SKM-1 (cell line): ENCODE data around the gene DUSP6.
A peak's percentile ranks its signal among the peaks of the same experiment; 100 is the strongest.

Experiments used
- DNase-seq: peaks from one replicate; lab custom pipeline; 2025; ENCODE audit not compliant: unreplicated experiment; lab: John Stamatoyannopoulos, UW

DUSP6 gene, protein sequence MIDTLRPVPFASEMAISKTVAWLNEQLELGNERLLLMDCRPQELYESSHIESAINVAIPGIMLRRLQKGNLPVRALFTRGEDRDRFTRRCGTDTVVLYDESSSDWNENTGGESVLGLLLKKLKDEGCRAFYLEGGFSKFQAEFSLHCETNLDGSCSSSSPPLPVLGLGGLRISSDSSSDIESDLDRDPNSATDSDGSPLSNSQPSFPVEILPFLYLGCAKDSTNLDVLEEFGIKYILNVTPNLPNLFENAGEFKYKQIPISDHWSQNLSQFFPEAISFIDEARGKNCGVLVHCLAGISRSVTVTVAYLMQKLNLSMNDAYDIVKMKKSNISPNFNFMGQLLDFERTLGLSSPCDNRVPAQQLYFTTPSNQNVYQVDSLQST

GRCh38 chr12:89352492-89353187, at the start of gene DUSP6:
Gene DUSP6, minus strand, starts transcription at chr12:89352501. Its CDS starts 462 bp downstream, at chr12:89352039.
- DNase-seq: no peak

GRCh38 chr12:89401433-89402058, 49.2 kb upstream of the DUSP6 start:
- DNase-seq: no peak

DNA sequence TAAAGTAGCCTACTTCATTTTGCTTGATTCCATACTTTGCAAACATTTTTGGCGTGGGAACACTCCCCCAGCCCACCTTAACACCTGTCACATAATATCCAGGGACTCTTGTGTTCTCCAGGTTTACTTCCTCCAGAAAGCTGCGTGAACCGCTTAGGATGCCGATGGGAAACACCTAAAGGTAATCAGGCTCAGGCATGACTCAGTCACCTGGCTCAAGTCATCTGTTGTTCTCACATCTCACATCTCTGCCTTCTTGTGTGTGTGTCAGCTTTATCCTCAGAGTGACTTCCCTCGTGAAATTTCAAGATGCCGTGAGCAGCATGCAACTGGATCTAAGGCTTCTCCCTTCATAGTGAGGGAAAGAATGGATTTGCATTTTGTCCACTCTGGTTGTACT, 48.1 kb upstream of the DUSP6 start:
- no peak for DNase-seq

- no peak for DNase-seq
Measured at GRCh38 chr12:89395712-89396111, 43.4 kb upstream of the DUSP6 start.

GRCh38 chr12:89393551-89394121, 41.3 kb upstream of the DUSP6 start:
- DNase-seq: no peak

DNA sequence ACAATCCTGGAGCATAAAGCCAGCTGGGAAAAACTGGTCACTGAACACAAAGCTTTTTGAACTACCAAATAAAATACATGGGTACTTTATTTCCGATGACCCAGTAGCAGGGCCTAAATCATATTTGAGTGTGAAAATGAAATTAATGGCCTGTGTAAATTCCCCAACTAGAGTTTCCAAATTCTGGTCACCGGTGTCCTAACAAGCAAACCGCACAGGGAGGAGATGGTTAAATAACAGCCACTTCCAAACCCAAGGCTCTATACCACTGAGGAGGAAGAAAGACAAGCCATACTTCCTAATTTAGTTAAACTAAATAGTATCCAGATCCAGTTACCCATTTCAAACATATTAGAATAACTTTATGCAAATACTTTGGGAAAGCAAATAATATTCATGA, 40.1 kb upstream of the DUSP6 start:
- DNase-seq: no peak

GRCh38 chr12:89391726-89392336, 39.5 kb upstream of the DUSP6 start:
- no peak for DNase-seq

DNA sequence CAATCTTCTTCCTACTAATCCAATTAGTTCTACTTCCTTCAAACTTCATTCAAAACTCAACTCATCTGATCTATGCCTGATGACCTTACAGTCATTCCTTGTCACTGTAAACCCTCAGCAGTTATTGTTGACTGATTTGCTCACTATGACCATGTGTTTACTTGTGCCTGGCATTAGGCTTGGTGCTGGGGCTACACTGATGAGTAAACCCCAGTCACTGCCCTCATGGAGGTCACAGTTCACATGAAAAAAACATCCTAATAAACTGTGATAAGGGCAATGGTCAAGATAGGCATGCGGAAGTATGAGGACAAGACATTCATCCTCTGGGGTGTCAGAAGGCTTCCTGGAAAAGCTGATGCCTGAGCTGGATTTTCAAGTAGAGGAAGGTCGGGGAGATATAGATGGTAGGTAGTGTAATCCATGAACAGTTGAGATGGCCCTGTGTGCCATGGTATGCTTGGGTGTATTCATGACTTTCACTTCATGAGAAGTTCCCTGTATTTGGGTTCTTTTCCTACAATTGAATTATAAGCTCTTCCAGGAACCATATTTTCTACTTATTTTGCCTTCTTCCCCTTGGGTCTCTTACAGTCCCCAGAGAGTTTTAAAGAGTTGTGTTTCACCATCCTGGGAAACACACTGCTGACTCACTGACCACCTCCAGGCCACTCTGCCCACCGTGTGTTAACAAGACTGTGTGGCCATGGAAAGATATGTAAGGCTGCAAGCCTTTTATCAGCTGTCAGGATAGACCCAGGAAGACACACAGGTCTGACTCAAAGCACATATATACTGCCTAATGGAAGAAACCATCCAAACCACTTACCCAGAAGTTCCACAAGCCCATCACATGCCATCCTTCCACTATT, 38.7 kb upstream of the DUSP6 start:
- no peak for DNase-seq

DNA sequence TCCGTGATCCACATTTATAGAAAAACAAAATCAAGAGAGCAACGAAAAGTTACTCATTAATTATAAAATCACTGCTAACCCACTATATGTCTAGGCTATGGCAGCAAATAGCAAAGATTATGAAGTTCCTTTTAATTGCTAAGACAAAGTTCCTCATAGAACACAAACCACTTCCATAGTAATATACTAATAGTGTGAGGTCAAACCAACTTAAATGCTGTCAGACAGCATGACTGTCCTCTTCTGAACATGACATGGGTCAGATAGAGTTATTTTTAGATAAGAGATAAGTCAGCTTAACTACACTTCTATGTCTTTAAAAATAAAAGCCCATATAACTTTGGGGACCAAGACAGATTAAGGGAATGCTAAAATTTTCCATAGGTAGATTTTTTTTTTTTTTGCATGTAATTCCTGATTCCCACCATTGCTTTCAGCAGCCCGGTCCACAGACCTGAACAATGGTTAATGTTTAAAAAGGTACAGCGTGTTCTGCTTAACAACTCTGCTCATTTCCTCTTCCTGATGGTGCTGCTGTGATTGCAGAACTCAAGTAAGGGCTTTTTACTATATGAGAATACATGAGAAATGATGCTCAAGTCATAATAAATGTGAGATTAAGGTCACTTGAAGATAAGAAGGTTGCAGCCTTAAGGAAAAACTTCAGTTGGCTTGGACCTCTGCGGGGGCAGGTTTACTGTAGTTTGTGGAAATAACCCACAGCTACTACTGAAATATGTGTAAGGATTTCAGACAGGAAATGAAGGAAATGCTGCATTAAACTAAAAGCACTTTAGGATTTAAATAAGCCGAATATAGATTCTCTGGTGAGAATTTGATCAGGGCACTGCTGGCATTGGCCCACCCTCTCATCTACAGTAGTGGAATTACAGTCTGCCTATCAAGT, 37.7 kb upstream of the DUSP6 start:
- no peak for DNase-seq

GRCh38 chr12:89386138-89386537, 33.8 kb upstream of the DUSP6 start:
- DNase-seq: no peak

- DNase-seq: no peak
Measured at GRCh38 chr12:89384807-89385206, 32.5 kb upstream of the DUSP6 start.

- DNase-seq: no peak
Measured at GRCh38 chr12:89384050-89384758, 31.9 kb upstream of the DUSP6 start.

DNA sequence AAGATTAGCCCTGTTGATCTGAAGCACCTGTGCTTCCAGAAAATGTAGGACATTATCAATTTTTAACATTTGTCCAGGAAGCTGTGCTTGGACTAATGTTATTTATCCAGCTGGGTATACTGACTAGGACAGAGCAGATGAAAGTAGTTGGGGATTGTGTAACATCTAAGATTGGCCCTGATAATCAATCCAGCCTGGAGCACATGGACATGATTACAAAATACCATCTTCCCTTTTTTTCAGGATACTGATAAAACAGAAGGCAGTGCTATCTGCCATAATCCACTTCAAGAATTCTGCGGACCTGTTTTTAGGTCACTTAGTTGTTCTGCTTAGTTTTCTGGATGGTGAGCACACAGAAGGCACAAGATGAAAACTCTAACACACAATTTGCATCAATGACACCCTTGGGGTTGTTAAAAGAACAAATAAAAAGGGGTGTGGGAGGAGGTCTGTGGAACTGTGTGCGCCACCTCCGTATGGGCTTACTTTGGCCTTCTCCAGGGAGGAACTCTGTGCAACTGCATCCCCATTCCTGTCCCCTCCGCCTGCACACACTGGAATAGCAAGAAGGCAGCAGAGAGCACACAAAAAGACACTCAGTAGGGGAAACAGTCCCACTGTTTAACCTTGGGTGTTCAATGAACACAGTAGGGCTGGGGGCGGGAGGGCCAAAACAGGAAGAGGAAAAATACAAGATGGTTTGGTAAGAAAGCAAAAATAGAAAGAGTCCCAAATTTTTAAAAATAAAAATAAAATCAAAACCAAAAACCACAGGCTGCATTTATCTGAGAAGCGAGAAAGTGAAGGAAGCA, 31.1 kb upstream of the DUSP6 start:
- no peak for DNase-seq

GRCh38 chr12:89382328-89382727, 30.0 kb upstream of the DUSP6 start:
- DNase-seq: peak; percentile 3

DNA sequence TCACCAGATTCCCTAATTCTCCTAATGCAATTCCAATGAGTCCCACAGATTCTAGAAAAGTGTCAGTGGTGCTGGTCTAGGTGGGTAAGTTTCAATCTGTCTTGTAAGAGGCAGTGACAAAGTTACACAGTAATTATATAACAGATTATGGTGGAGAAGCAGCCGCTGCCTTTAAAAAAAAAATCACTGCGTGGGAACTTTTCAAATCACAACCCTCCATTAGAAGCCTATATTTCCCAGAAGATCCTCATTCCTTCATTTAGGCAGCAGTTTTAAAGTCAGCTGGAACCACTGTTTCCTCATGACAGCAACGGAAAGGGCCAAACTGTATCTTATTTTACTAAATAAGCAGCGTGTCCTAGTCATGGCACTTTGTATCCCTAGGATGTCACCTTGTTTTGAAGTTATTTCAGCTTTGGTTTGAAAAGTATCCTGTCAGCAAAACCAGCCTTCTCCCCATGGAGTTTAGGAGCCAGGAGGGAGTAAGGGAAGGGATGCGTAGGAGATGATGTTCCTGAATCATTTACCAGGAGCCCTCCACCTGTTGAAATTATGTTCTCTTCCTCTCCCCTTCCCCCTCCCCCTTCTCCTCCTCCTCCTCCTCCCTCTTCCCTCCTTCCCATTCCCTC, 27.7 kb upstream of the DUSP6 start:
- no peak for DNase-seq

GRCh38 chr12:89379148-89379838, 27.0 kb upstream of the DUSP6 start:
- no peak for DNase-seq

GRCh38 chr12:89376844-89377243, 24.5 kb upstream of the DUSP6 start:
- no peak for DNase-seq
